Peyer's patch (tissue), 4 donors: ENCODE data around the gene MARCHF10. TPM values are rescaled to one million over a fixed set of nuclear protein-coding genes. Genes with fewer than 3 reads are reported as not detected.
A peak's percentile ranks its signal among the peaks of the same experiment; 100 is the strongest.

Source experiments
- DNase-seq, 3 donors: peaks; one replicate each; pipeline ENCODE4 v3.0.0-alpha.2; 2017 to 2019
- H3K27ac ChIP-seq, 4 donors: fragments of 200-600 bp; sonication (generic); one replicate each; pipeline ENCODE4 v1.5.1; 2016 to 2019
- H3K27me3 ChIP-seq, 2 donors: fragments of 200-600 bp; sonication (generic); one replicate each; pipeline ENCODE4 v1.5.1; 2019
- H3K36me3 ChIP-seq, 3 donors: fragments of 200-600 bp; sonication (generic); one replicate each; pipeline ENCODE4 v1.5.1; 2016 to 2019
- H3K4me1 ChIP-seq, 4 donors: fragments of 200-600 bp; sonication (generic); one replicate each; pipeline ENCODE4 v1.5.1; 2016 to 2019
- H3K4me3 ChIP-seq, 4 donors: fragments of 200-600 bp; sonication (generic); 1 replicate in 3 of 4; 2 replicates in 1 of 4; pipeline ENCODE4 v1.5.1; 2016 to 2019; ENCODE audit warnings: mild to moderate bottlenecking in 1 of 4
- H3K9me3 ChIP-seq, 4 donors: fragments of 200-600 bp; sonication (generic); one replicate each; pipeline ENCODE4 v1.5.1; 2016 to 2019; ENCODE audit warnings: mild to moderate bottlenecking in 1 of 4
- CTCF ChIP-seq, 6 experiments: fragments of 450-650 bp in 4 of 6; fragments of 200-600 bp in 2 of 6; sonication (generic) in 1 of 6; IDR thresholded peaks; one replicate each; pipeline ENCODE4 v1.5.1; 2017 to 2019; ENCODE audit warnings: antibody characterized with exemption in 6 of 6, mild to moderate bottlenecking in 3 of 6, moderate library complexity in 1 of 6
- POLR2A ChIP-seq, 2 donors: fragments of 450-650 bp; IDR thresholded peaks; one replicate each; pipeline ENCODE4 v1.5.1; 2017; ENCODE audit warnings: antibody characterized with exemption in 2 of 2, mild to moderate bottlenecking in 2 of 2, moderate library complexity in 2 of 2
- total RNA-seq, 4 donors: library from RNA; depleted of rRNA; stranded (reverse); fragments of >200 nt; gene quantifications; one replicate each; pipeline ENCODE4 v1.1.0, GENCODE V29; 2016

The MARCHF10 gene
- total RNA-seq, 4 donors from 2014 or later: not detected

- H3K4me1 ChIP-seq: no peaks in the 10 kb centered on the region
- H3K27me3 ChIP-seq: no peaks in the 10 kb centered on the region
- no peak overlapping the region for H3K27ac ChIP-seq
- H3K36me3 ChIP-seq: no peaks in the 10 kb centered on the region
- no peak for DNase-seq
- no peak overlapping the region for H3K4me3 ChIP-seq
- TF ChIP-seq POLR2A (IDR thresholded peaks at IDR 0.05) (no peak), CTCF (IDR thresholded peaks at IDR 0.05) (no peak)
- H3K9me3 ChIP-seq: no peaks in the 10 kb centered on the region
These were observed 68.3 kb downstream of the MARCHF10 start for GRCh38 chr17:62739645-62740388.

- TF ChIP-seq CTCF (IDR thresholded peaks at IDR 0.05) (no peak), POLR2A (IDR thresholded peaks at IDR 0.05) (no peak)
- no peak for DNase-seq
These were observed 69.8 kb downstream of the MARCHF10 start for GRCh38 chr17:62738281-62738680.

GRCh38 chr17:62737513-62737912 is 70.6 kb downstream of the MARCHF10 start:
- H3K27me3 ChIP-seq: no peaks in the 10 kb centered on the region
- H3K27ac ChIP-seq: no peak overlapping the region
- no peaks in the 10 kb centered on the region for H3K4me1 ChIP-seq
- no peaks in the 10 kb centered on the region for H3K36me3 ChIP-seq
- H3K9me3 ChIP-seq: no peaks in the 10 kb centered on the region
- TF ChIP-seq CTCF (IDR thresholded peaks at IDR 0.05) (no peak), POLR2A (IDR thresholded peaks at IDR 0.05) (no peak)
- H3K4me3 ChIP-seq: no peak overlapping the region
- no peak for DNase-seq

More at GRCh38 chr17:62738281-62738680, 69.8 kb downstream of the MARCHF10 start:
- Histone ChIP-seq H3K27me3 (no peaks in the 10 kb centered on the region), H3K4me3 (no peak overlapping the region), H3K4me1 (no peaks in the 10 kb centered on the region), H3K27ac (no peak overlapping the region), H3K36me3 (no peaks in the 10 kb centered on the region), H3K9me3 (no peaks in the 10 kb centered on the region)

- H3K4me1 ChIP-seq: no peaks in the 10 kb centered on the region
- H3K27me3 ChIP-seq: no peaks in the 10 kb centered on the region
- H3K27ac ChIP-seq: no peak overlapping the region
- no peak for DNase-seq
- TF ChIP-seq CTCF (IDR thresholded peaks at IDR 0.05): no peak
- TF ChIP-seq POLR2A (IDR thresholded peaks at IDR 0.05): no peak
- no peaks in the 10 kb centered on the region for H3K36me3 ChIP-seq
- no peaks in the 10 kb centered on the region for H3K9me3 ChIP-seq
- no peak overlapping the region for H3K4me3 ChIP-seq
These were observed 73.0 kb downstream of the MARCHF10 start for GRCh38 chr17:62735044-62735651.

- H3K4me1 ChIP-seq: no peaks in the 10 kb centered on the region
- peak in 1 of 3 donors; percentile 2 for DNase-seq
- H3K27ac ChIP-seq: no peak overlapping the region
- TF ChIP-seq POLR2A (IDR thresholded peaks at IDR 0.05) (no peak), CTCF (IDR thresholded peaks at IDR 0.05) (no peak)
- H3K27me3 ChIP-seq: no peaks in the 10 kb centered on the region
- no peaks in the 10 kb centered on the region for H3K36me3 ChIP-seq
- H3K4me3 ChIP-seq: no peak overlapping the region
- H3K9me3 ChIP-seq: peaks cover 0 to 3% (median 0%) of the 10 kb centered on the region in 4 donors
These were observed 76.0 kb downstream of the MARCHF10 start for GRCh38 chr17:62732125-62732524.
